Brain pericyte (primary cell): Measurements from ENCODE around the gene FER.
"Not testable (repeated sequence)": the region's sequence is repeated elsewhere in the genome, so short reads cannot be mapped to it uniquely, and the experiment has no call there.

ENCODE experiments used
- DNase-seq: peaks from one replicate; pipeline ENCODE4 v3.0.0-alpha.2; 2012; ENCODE audit warnings: low read depth, low spot score

The FER gene

GRCh38 chr5:108747111-108747773 lies 455 bp upstream of the FER start:
- DNase-seq: no peak

GRCh38 chr5:108748401-108749127 lies 867 bp downstream of the FER start:
- DNase-seq: peak; percentile 97

GRCh38 chr5:108749128-108749861 lies 1.6 kb downstream of the FER start:
- DNase-seq: no peak

GRCh38 chr5:108753331-108753730 lies 5.6 kb downstream of the FER start:
- no peak for DNase-seq

GRCh38 chr5:108753877-108754276 lies 6.2 kb downstream of the FER start:
- no peak for DNase-seq

- DNase-seq: no peak
Measured at GRCh38 chr5:108760512-108760911, 12.8 kb downstream of the FER start.

GRCh38 chr5:108762660-108763059 lies 15.0 kb downstream of the FER start:
- DNase-seq: no peak

- no peak for DNase-seq
Measured at GRCh38 chr5:108763222-108763916, 15.7 kb downstream of the FER start.

GRCh38 chr5:108765647-108766046 lies 17.9 kb downstream of the FER start:
- DNase-seq: no peak

- not testable (repeated sequence) for DNase-seq
Measured at GRCh38 chr5:108766916-108767315, 19.2 kb downstream of the FER start.

GRCh38 chr5:108769352-108769751 lies 21.7 kb downstream of the FER start:
- no peak for DNase-seq

- DNase-seq: no peak
Measured at GRCh38 chr5:108772626-108773025, 24.9 kb downstream of the FER start.

- DNase-seq: no peak
Measured at GRCh38 chr5:108773330-108773729, 25.6 kb downstream of the FER start.

- not testable (repeated sequence) for DNase-seq
Measured at GRCh38 chr5:108774079-108774478, 26.4 kb downstream of the FER start.

- DNase-seq: not testable (repeated sequence)
Measured at GRCh38 chr5:108777582-108777981, 29.9 kb downstream of the FER start.

GRCh38 chr5:108784577-108784976 lies 36.9 kb downstream of the FER start:
- DNase-seq: not testable (repeated sequence)

- no peak for DNase-seq
Measured at GRCh38 chr5:108786806-108787483, 39.2 kb downstream of the FER start.

- no peak for DNase-seq
Measured at GRCh38 chr5:108788142-108788541, 40.4 kb downstream of the FER start.

GRCh38 chr5:108793207-108793606 lies 45.5 kb downstream of the FER start:
- DNase-seq: no peak

- DNase-seq: not testable (repeated sequence)
Measured at GRCh38 chr5:108794349-108794748, 46.7 kb downstream of the FER start.

- no peak for DNase-seq
Measured at GRCh38 chr5:108797396-108797795, 49.7 kb downstream of the FER start.
